Loucy (cell line): Measurements from ENCODE around the gene KY.

Experiments
- H2AFZ ChIP-seq: fragments of 200-600 bp; sonication (generic); 2 replicates; pipeline ENCODE4 v1.6.0; 2016; ENCODE audit warnings: antibody characterized with exemption, mild to moderate bottlenecking, low read length, moderate library complexity
- H3F3A ChIP-seq: fragments of 200-600 bp; 2 replicates; pipeline ENCODE4 v1.6.0; 2016; ENCODE audit warnings: antibody characterized with exemption, low read depth, mild to moderate bottlenecking
- H3K27me3 ChIP-seq: fragments of 200-600 bp; sonication (generic); 2 replicates; pipeline ENCODE4 v1.6.1; 2014; ENCODE audit warnings: low read length, mild to moderate bottlenecking; ENCODE audit not compliant: insufficient read depth, poor library complexity, severe bottlenecking
- H3K36me3 ChIP-seq: fragments of 200-600 bp; sonication (generic); 2 replicates; pipeline ENCODE4 v1.6.1; 2016; ENCODE audit warnings: low read length; ENCODE audit not compliant: insufficient read depth
- H3K4me1 ChIP-seq: fragments of 200-600 bp; sonication (generic); 2 replicates; pipeline ENCODE4 v1.5.1; 2014; ENCODE audit warnings: low read length, mild to moderate bottlenecking; ENCODE audit not compliant: insufficient read depth, poor library complexity, severe bottlenecking
- H3K4me2 ChIP-seq: fragments of 200-600 bp; sonication (generic); 2 replicates; pipeline ENCODE4 v1.6.0; 2014; ENCODE audit warnings: antibody characterized with exemption, low read length, low read depth, mild to moderate bottlenecking; ENCODE audit not compliant: poor library complexity, severe bottlenecking
- H3K4me3 ChIP-seq: fragments of 200-600 bp; sonication (generic); 2 replicates; pipeline ENCODE4 v1.5.1; 2014; ENCODE audit warnings: low read length, mild to moderate bottlenecking, mixed read lengths; ENCODE audit not compliant: poor library complexity, severe bottlenecking
- H3K79me2 ChIP-seq: fragments of 200-600 bp; sonication (generic); 2 replicates; pipeline ENCODE4 v1.6.1; 2014; ENCODE audit warnings: low read length; ENCODE audit not compliant: insufficient read depth
- H3K9ac ChIP-seq: fragments of 200-600 bp; sonication (generic); 2 replicates; pipeline ENCODE4 v1.6.0; 2014; ENCODE audit warnings: mild to moderate bottlenecking, low read depth, low read length, moderate library complexity; ENCODE audit not compliant: poor library complexity, severe bottlenecking
- H3K9me2 ChIP-seq: fragments of 200-600 bp; sonication (generic); replicated peaks from 2 replicates; pipeline ENCODE4 v1.6.1; 2016; ENCODE audit warnings: low read depth, low read length, mixed read lengths
- H3K9me3 ChIP-seq: fragments of 200-600 bp; sonication (generic); 2 replicates; pipeline ENCODE4 v1.6.1; 2014; ENCODE audit warnings: mild to moderate bottlenecking, antibody characterized with exemption, low read length, low read depth; ENCODE audit not compliant: insufficient read depth
- H4K20me1 ChIP-seq: fragments of 200-600 bp; sonication (generic); 2 replicates; pipeline ENCODE4 v1.6.0; 2014; ENCODE audit warnings: antibody characterized with exemption, low read length, mild to moderate bottlenecking; ENCODE audit not compliant: insufficient read depth, poor library complexity, severe bottlenecking
- EZH2phosphoT487 ChIP-seq: fragments of 200-600 bp; IDR thresholded peaks from 2 replicates; pipeline ENCODE4 v1.6.1; 2018; ENCODE audit warnings: antibody characterized with exemption, mild to moderate bottlenecking, moderate library complexity, borderline replicate concordance
- TF ChIP-seq, protein P1 (sequence below): fragments of 200-600 bp; sonication (generic); conservative IDR thresholded peaks from 2 replicates; pipeline ENCODE4 v1.5.1; 2014; ENCODE audit warnings: mild to moderate bottlenecking, antibody characterized with exemption, low read length

The KY gene

DNA sequence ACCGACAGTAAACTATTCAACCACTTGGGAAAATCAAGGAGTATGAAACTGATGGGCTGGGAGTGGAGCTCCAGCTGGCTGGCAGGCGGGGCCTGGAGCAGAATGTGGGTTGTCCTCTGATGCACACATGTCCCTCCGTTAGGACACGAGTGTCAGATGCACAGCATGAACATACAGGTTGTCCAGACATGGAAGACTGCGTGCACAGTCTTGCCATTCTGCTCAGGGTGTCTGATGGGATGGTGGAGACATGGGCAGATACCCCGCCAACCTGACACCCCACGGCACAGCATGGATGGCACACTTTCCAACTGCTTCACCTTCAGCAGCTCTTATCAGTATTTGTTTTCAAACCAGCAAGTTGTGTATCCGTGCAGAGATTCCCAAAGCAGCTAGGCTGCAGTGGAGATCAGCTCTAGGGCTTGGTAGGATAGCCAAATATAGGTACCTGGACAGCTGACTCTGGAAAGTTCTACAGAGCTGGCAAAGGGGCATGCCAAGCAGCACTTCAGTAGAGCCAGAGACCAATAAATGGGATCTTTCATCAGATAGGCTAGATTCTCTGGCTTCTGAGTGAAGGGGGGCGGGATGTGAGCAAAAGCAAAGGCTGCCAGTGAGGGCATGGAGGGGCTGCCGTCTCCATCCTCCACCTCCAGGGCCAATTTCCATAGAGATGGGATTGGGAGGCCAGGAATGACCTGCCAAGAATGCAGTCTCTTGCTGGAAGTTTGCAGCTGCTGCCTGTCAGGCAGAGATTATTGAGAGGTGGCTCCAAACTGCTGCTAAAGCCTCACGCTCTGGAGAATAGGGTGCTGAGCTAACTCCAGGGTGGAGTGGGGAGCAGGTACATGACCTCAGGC lies 47.2 kb upstream of the KY start:
- Histone ChIP-seq H3K79me2 (no peaks in the 10 kb centered on the region), H4K20me1 (no peaks in the 10 kb centered on the region), H3K36me3 (no peaks in the 10 kb centered on the region), H3K4me1 (no peaks in the 10 kb centered on the region), H3K9me3 (no peaks in the 10 kb centered on the region), H3K9ac (no peak overlapping the region), H3K27me3 (no peaks in the 10 kb centered on the region), H2AFZ (no peak overlapping the region), H3K4me2 (no peak overlapping the region), H3K9me2 (no peaks in the 10 kb centered on the region), H3K4me3 (no peak overlapping the region), H3F3A (no peaks in the 10 kb centered on the region)
- TF ChIP-seq, protein P1, sequence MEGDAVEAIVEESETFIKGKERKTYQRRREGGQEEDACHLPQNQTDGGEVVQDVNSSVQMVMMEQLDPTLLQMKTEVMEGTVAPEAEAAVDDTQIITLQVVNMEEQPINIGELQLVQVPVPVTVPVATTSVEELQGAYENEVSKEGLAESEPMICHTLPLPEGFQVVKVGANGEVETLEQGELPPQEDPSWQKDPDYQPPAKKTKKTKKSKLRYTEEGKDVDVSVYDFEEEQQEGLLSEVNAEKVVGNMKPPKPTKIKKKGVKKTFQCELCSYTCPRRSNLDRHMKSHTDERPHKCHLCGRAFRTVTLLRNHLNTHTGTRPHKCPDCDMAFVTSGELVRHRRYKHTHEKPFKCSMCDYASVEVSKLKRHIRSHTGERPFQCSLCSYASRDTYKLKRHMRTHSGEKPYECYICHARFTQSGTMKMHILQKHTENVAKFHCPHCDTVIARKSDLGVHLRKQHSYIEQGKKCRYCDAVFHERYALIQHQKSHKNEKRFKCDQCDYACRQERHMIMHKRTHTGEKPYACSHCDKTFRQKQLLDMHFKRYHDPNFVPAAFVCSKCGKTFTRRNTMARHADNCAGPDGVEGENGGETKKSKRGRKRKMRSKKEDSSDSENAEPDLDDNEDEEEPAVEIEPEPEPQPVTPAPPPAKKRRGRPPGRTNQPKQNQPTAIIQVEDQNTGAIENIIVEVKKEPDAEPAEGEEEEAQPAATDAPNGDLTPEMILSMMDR: no peak
- TF ChIP-seq EZH2phosphoT487: no peak

DNA sequence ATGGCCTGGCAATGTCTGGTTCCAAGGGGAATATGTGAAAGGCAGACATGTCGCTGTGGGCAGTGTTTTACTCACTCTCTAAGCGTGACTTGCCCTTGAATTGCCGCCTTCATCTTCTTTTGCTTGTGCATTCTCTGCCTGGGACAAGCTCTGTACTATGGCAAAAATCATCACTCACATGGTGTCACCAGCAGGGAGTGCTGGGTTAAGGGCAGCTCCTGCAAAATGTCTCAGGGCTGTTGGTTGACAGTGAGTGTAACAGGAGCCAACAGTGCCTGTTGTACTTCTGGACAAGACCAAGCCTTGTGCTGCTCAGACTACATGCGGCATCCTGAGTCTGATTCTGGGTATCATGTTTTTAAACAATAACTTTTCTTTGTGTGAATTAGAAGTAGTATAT lies 45.3 kb upstream of the KY start:
- no peaks in the 10 kb centered on the region for H3K79me2 ChIP-seq
- H3F3A ChIP-seq: no peaks in the 10 kb centered on the region
- no peak overlapping the region for H3K9ac ChIP-seq
- no peak for TF ChIP-seq EZH2phosphoT487
- TF ChIP-seq, protein P1: no peak
- no peaks in the 10 kb centered on the region for H3K9me2 ChIP-seq
- no peaks in the 10 kb centered on the region for H3K9me3 ChIP-seq
- no peak overlapping the region for H2AFZ ChIP-seq
- no peaks in the 10 kb centered on the region for H4K20me1 ChIP-seq
- no peak overlapping the region for H3K4me2 ChIP-seq
- H3K36me3 ChIP-seq: no peaks in the 10 kb centered on the region
- H3K4me1 ChIP-seq: no peaks in the 10 kb centered on the region
- H3K27me3 ChIP-seq: no peaks in the 10 kb centered on the region
- no peak overlapping the region for H3K4me3 ChIP-seq

DNA sequence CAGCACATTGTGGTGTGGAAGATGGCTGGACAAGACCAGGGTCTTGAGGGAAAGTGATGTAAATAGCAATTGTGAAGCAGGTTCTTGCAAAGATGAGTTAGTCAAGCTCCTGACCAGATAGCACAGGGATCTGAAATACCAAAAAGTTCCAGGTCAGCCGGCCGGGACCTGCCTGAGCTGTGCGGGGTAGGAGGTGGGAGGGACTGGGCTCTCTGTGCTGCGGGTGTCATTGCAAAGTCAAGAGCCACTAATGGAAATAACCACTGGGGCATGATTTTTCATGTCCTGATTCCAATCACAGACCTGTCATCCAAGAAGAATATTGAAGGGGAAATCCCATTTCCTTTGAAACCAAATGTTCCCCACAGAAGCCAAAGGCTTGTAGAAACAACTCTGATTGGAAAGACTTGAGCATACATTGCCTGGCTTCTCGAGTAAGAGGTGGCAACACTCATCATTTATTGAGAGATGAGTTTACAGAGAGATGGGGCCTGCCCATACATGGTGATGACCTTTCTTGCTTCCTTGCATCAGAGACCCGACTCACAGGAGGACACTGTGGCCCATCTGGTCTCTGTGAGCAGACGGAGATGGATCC lies 44.2 kb upstream of the KY start:
- Histone ChIP-seq H3K9ac (no peak overlapping the region), H3K9me3 (no peaks in the 10 kb centered on the region), H2AFZ (no peak overlapping the region), H3K79me2 (no peaks in the 10 kb centered on the region), H3K4me3 (no peak overlapping the region), H3K36me3 (no peaks in the 10 kb centered on the region), H3K4me1 (no peaks in the 10 kb centered on the region), H4K20me1 (no peaks in the 10 kb centered on the region), H3K27me3 (no peaks in the 10 kb centered on the region), H3K9me2 (no peaks in the 10 kb centered on the region), H3F3A (no peaks in the 10 kb centered on the region), H3K4me2 (no peak overlapping the region)
- no peak for TF ChIP-seq EZH2phosphoT487
- TF ChIP-seq, protein P1: no peak
